ENCODE measurements around the gene RP2. TPM values are rescaled to one million over a fixed set of nuclear protein-coding genes. Genes with fewer than 3 reads are reported as not detected.

Gene RP2
- total and polyA plus RNA-seq, 2 of the 8 experiments (the other 6 are each of a cell fraction or from before 2014, with no cell fraction given): 2.2 to 6.9 TPM

GRCh38 chrX:46917622-46918021, 80.8 kb downstream of the RP2 start:
- Histone ChIP-seq H2BK5ac (ENCODE audit: low read depth, low read length) (no peak overlapping the region), H2AFZ (ENCODE audit: low read length) (no peak overlapping the region), H3K79me1 (ENCODE audit: low read depth, low read length) (peaks cover 2% of the 10 kb centered on the region; the same call in 1 of the 2 replicates), H3K4me3 (ENCODE audit: extremely low read depth in 1 of 4, insufficient read depth in 2 of 4, low read depth in 3 of 4, low read length in 4 of 4) (no peak overlapping the region), H4K91ac (replicated peaks; ENCODE audit: insufficient read length, low read length) (no peak overlapping the region), H4K8ac (ENCODE audit: extremely low read depth, insufficient read depth, low read length) (no peak overlapping the region), H3K9ac (replicated peaks in 1 of 4; ENCODE audit: extremely low read depth in 1 of 4, low read depth in 3 of 4, low read length in 3 of 4) (no peak overlapping the region), H2AK5ac (ENCODE audit: low read depth, low read length) (no peak overlapping the region), H3K36me3 (ENCODE audit: control insufficient read depth in 2 of 4, insufficient read depth in 4 of 4, low read length in 3 of 4) (no peaks in the 10 kb centered on the region; a peak in 2 of 8 replicates), H3K4me2 (ENCODE audit: insufficient read depth in 1 of 2, low read depth in 2 of 2, low read length in 2 of 2) (no peak overlapping the region), H3K56ac (replicated peaks; ENCODE audit: insufficient read length, low read depth, low read length) (no peak overlapping the region), H2BK120ac (replicated peaks; ENCODE audit: low read depth, low read length) (no peak overlapping the region), H2BK12ac (ENCODE audit: low read depth, low read length) (no peak overlapping the region), H3K4me1 (replicated peaks in 1 of 4; ENCODE audit: control insufficient read depth in 3 of 4, insufficient read depth in 4 of 4, low read length in 3 of 4) (peaks cover 0 to 3% (median 0%) of the 10 kb centered on the region in 4 experiments; a peak in 2 of 7 replicates), H3K79me2 (ENCODE audit: control insufficient read depth in 1 of 2, insufficient read depth in 2 of 2, low read length in 2 of 2) (peaks cover 14 to 92% of the 10 kb centered on the region in 2 experiments; a peak in 3 of 4 replicates), H2BK15ac (ENCODE audit: low read length) (no peak overlapping the region), H3K27ac (ENCODE audit: low read depth, low read length) (no peak overlapping the region), H3K23me2 (ENCODE audit: low read depth, low read length) (0 out of 2 replicates have a peak, but pooled peaks cover 3% of the 10 kb centered on the region), H3K14ac (ENCODE audit: insufficient read length) (no peak overlapping the region), H3K18ac (ENCODE audit: extremely low read depth, low read length) (no peak overlapping the region), H4K20me1 (replicated peaks in 1 of 2; ENCODE audit: control insufficient read depth in 1 of 2, insufficient read depth in 2 of 2, low read length in 2 of 2) (peaks cover 0 to 3% of the 10 kb centered on the region in 2 experiments), H4K5ac (ENCODE audit: insufficient read length, low read depth, low read length) (no peak overlapping the region), H2BK20ac (ENCODE audit: low read length) (no peak overlapping the region), H3K23ac (ENCODE audit: insufficient read length) (no peak overlapping the region), H3K9me3 (ENCODE audit: insufficient read depth in 2 of 2, low read depth in 1 of 2, low read length in 1 of 2) (0 out of 4 replicates have a peak, but pooled peaks cover 0 to 3% of the 10 kb centered on the region in 2 experiments), H3K4ac (replicated peaks; ENCODE audit: insufficient read length, low read depth, low read length) (no peak overlapping the region), H3K27me3 (replicated peaks in 1 of 4; ENCODE audit: control insufficient read depth in 3 of 4, extremely low read depth in 1 of 4, insufficient read depth in 3 of 4, low read length in 3 of 4) (no peaks in the 10 kb centered on the region)
- TF ChIP-seq MAX (IDR thresholded peaks at IDR 0.05): no peak
- TF ChIP-seq TAF7 (optimal IDR thresholded peaks at IDR 0.05; ENCODE audit: borderline replicate concordance, low read depth, low read length): no peak
- no peak for TF ChIP-seq KDM5A (IDR thresholded peaks at IDR 0.05; ENCODE audit: low read length)
- TF ChIP-seq TBP (IDR thresholded peaks at IDR 0.05; ENCODE audit: low read depth, low read length): no peak
- no peak for TF ChIP-seq HDAC6 (IDR thresholded peaks at IDR 0.05; ENCODE audit: low read depth, low read length)
- no peak for TF ChIP-seq EP300 (IDR thresholded peaks at IDR 0.05; ENCODE audit: borderline replicate concordance in 1 of 2, low read depth in 2 of 2, low read length in 2 of 2)
- no peak for TF ChIP-seq E2F6 (IDR thresholded peaks at IDR 0.05)
- TF ChIP-seq RFX5 (IDR thresholded peaks at IDR 0.05; ENCODE audit: borderline replicate concordance, low read depth, low read length): no peak
- POLR2A ChIA-PET (ENCODE audit: partially characterized antibody): interaction anchor here (0.6 kb wide), 1 partner anchor 148 kb away, joined by 3 read pairs; no protein-coding TSS in a partner anchor
- no peak for FAIRE-seq
- 83% methylated on average over 1 of the region's 1 CpG; no CpG with 5 or more reads in 1 of the 2 experiments for WGBS, 2 experiments (ENCODE audit: extremely low coverage in 1 of 2, insufficient coverage in 1 of 2, insufficient read length in 1 of 2, insufficient replicate concordance in 2 of 2, low coverage in 1 of 2, low lambda C conversion rate in 2 of 2, missing lambda C conversion rate in 1 of 2)
- CTCF ChIA-PET (ENCODE audit: partially characterized antibody): interaction anchor here (0.6 to 2.3 kb wide), 4 partner anchors 14 to 290 kb away, joined by 3 to 4 read pairs (median 3); no protein-coding TSS in a partner anchor
- no peak for DNase-seq (ENCODE audit: low read depth in 1 of 2, low spot score in 2 of 2)
